IMR-90 (cell line): Measurements from ENCODE around the gene CECR2. TPM values are rescaled to one million over a fixed set of nuclear protein-coding genes. Genes with fewer than 3 reads are reported as not detected.

Source experiments
- ATAC-seq: fragments of 200-7000 bp; cut with Tn5 transposase; 2 replicates; pipeline ENCODE4 v1.9.1; 2020; ENCODE audit warnings: low read depth, mild to moderate bottlenecking, moderate library complexity
- BruUV-seq: library from RNA; stranded (reverse); fragments of 400-500 nt; replicated peaks from 2 replicates; lab custom pipeline; 2021; lab: Mats Ljungman, UMichigan
- CTCF ChIA-PET: fragments of 300-600 bp; formaldehyde crosslinking; extraction: SDS; loops from one replicate; lab custom pipeline; 2021; ENCODE audit warnings: antibody characterized with exemption; lab: Yijun Ruan, JAX
- POLR2A ChIA-PET: fragments of 300-600 bp; sonication (Branson Sonifier 250); formaldehyde crosslinking; loops from one replicate; lab custom pipeline; 2022; ENCODE audit warnings: antibody characterized with exemption; ENCODE audit not compliant: unreplicated experiment; lab: Charles Lee
- DNase-seq: peaks from one replicate; pipeline ENCODE4 v3.0.0; 2013
- H2AFZ ChIP-seq: replicated peaks from 2 replicates; pipeline ENCODE3; 2013; ENCODE audit warnings: low read length, mild to moderate bottlenecking; ENCODE audit not compliant: poor library complexity
- H2AK5ac ChIP-seq: 2 replicates; pipeline ENCODE4 v1.6.1; 2013; ENCODE audit warnings: low read depth, low read length, inconsistent platforms
- H2AK9ac ChIP-seq: replicated peaks from 2 replicates; pipeline ENCODE3; 2013; ENCODE audit warnings: mild to moderate bottlenecking, low read depth, low read length, moderate library complexity; ENCODE audit not compliant: poor library complexity
- H2BK120ac ChIP-seq: 2 replicates; pipeline ENCODE4 v1.6.1; 2013; ENCODE audit warnings: low read depth, low read length, inconsistent platforms
- H2BK15ac ChIP-seq: 3 replicates; pipeline ENCODE4 v1.6.1; 2013; ENCODE audit warnings: low read depth, low read length, inconsistent platforms
- H2BK20ac ChIP-seq: 2 replicates; pipeline ENCODE4 v1.6.1; 2013; ENCODE audit warnings: low read depth, mild to moderate bottlenecking, inconsistent platforms, low read length, moderate library complexity
- H2BK5ac ChIP-seq: 2 replicates; pipeline ENCODE4 v1.6.1; 2013; ENCODE audit warnings: mild to moderate bottlenecking, low read depth, low read length, inconsistent platforms; ENCODE audit not compliant: poor library complexity, severe bottlenecking
- H3K14ac ChIP-seq: replicated peaks from 2 replicates; pipeline ENCODE4 v1.6.1; 2013; ENCODE audit warnings: low read depth, low read length, inconsistent platforms
- H3K18ac ChIP-seq: 2 replicates; pipeline ENCODE4 v1.6.1; 2013; ENCODE audit warnings: low read depth, low read length, control low read depth
- H3K23ac ChIP-seq: 2 replicates; pipeline ENCODE4 v1.6.1; 2013; ENCODE audit warnings: low read depth, low read length, inconsistent platforms
- H3K27ac ChIP-seq: 2 replicates; pipeline ENCODE4 v1.5.1; 2013; ENCODE audit warnings: mild to moderate bottlenecking, control low read depth, low read length; ENCODE audit not compliant: insufficient read depth
- H3K27me3 ChIP-seq: 2 replicates; pipeline ENCODE4 v1.6.1; 2013; ENCODE audit warnings: low read length; ENCODE audit not compliant: control insufficient read depth, insufficient read depth
- H3K36me3 ChIP-seq: 2 replicates; pipeline ENCODE4 v1.6.1; 2013; ENCODE audit warnings: low read length, mixed read lengths; ENCODE audit not compliant: control insufficient read depth, insufficient read depth
- H3K4ac ChIP-seq: 2 replicates; pipeline ENCODE4 v1.6.1; 2013; ENCODE audit warnings: low read depth, low read length, inconsistent platforms
- H3K4me1 ChIP-seq: 2 replicates; pipeline ENCODE4 v1.6.1; 2013; ENCODE audit warnings: low read length, mixed read lengths; ENCODE audit not compliant: control insufficient read depth, insufficient read depth
- H3K4me2 ChIP-seq: 2 replicates; pipeline ENCODE4 v1.6.1; 2013; ENCODE audit warnings: low read depth, mild to moderate bottlenecking, control low read depth, low read length, moderate library complexity
- H3K4me3 ChIP-seq: 2 replicates; pipeline ENCODE4 v1.5.1; 2013; ENCODE audit warnings: low read depth, mild to moderate bottlenecking, control low read depth, low read length, moderate library complexity; ENCODE audit not compliant: insufficient read depth
- H3K56ac ChIP-seq: 2 replicates; pipeline ENCODE4 v1.6.1; 2013; ENCODE audit warnings: low read length, inconsistent platforms; ENCODE audit not compliant: insufficient read depth; ENCODE audit errors: extremely low read depth
- H3K79me1 ChIP-seq, 2 experiments: 2 replicates each; pipeline ENCODE4 v1.6.1; 2013; ENCODE audit warnings: low read length in 2 of 2, inconsistent platforms in 1 of 2, low read depth in 1 of 2
- H3K9ac ChIP-seq: 2 replicates; pipeline ENCODE4 v1.6.1; 2013; ENCODE audit warnings: low read depth, low read length, control low read depth
- H3K9me1 ChIP-seq: 2 replicates; pipeline ENCODE4 v1.6.1; 2013; ENCODE audit warnings: low read length, inconsistent platforms; ENCODE audit not compliant: insufficient read depth
- H3K9me3 ChIP-seq: 2 replicates; pipeline ENCODE4 v1.6.1; 2013; ENCODE audit warnings: low read length; ENCODE audit not compliant: control insufficient read depth, insufficient read depth
- H4K20me1 ChIP-seq: 2 replicates; pipeline ENCODE4 v1.6.1; 2013; ENCODE audit warnings: low read length, inconsistent platforms; ENCODE audit not compliant: insufficient read depth
- H4K5ac ChIP-seq: 2 replicates; pipeline ENCODE4 v1.6.1; 2013; ENCODE audit warnings: mild to moderate bottlenecking, low read depth, low read length, control low read depth
- H4K8ac ChIP-seq, 2 experiments: 2 replicates each; pipeline ENCODE4 v1.6.1; 2013; ENCODE audit warnings: low read depth in 2 of 2, low read length in 2 of 2, control low read depth in 1 of 2, inconsistent platforms in 1 of 2
- H4K91ac ChIP-seq: 2 replicates; pipeline ENCODE4 v1.6.1; 2013; ENCODE audit warnings: low read depth, low read length, inconsistent platforms; ENCODE audit not compliant: insufficient read depth
- BHLHE40 ChIP-seq: fragments of 150-350 bp; IDR thresholded peaks from 2 replicates; pipeline ENCODE4 v1.6.1; 2016; ENCODE audit warnings: mild to moderate bottlenecking, low read depth, low read length
- CEBPB ChIP-seq: IDR thresholded peaks from 2 replicates; pipeline ENCODE4 v1.6.1; 2012; ENCODE audit warnings: low read depth, low read length, improper control_type of control experiment
- FOS ChIP-seq: fragments of 150-350 bp; IDR thresholded peaks from 2 replicates; pipeline ENCODE4 v1.6.1; 2016; ENCODE audit warnings: low read depth, low read length
- MAZ ChIP-seq: IDR thresholded peaks from 2 replicates; pipeline ENCODE4 v1.6.1; 2012; ENCODE audit warnings: low read depth, mild to moderate bottlenecking, low read length, improper control_type of control experiment, moderate library complexity, borderline replicate concordance
- RCOR1 ChIP-seq: IDR thresholded peaks from 2 replicates; pipeline ENCODE4 v1.6.1; 2012; ENCODE audit warnings: mild to moderate bottlenecking, low read length, improper control_type of control experiment; ENCODE audit not compliant: insufficient replicate concordance
- WGBS, 2 experiments: methylation state at CpG; one replicate each; pipeline versions ENCODE4 v1.1.5 to v1.1.7; 2013; ENCODE audit warnings: missing lambda C conversion rate in 2 of 2; ENCODE audit not compliant: insufficient read length in 1 of 2; ENCODE audit errors: extremely low coverage in 2 of 2; 5-methylcytosine and 5-hydroxymethylcytosine counted together
- dilution Hi-C: fragments of 300-500 bp; cut with HindIII; formaldehyde crosslinking; loops from one replicate; pipeline ENCODE4 v1.14.3; 2018; ENCODE audit warnings: low sequenced_read_pairs; ENCODE audit not compliant: unreplicated experiment
- in situ Hi-C: fragments of 300-500 bp; cut with MboI; formaldehyde crosslinking; loops from 3 replicates; pipeline ENCODE4 v1.14.3; 2019; ENCODE audit warnings: low sequenced_read_pairs, inconsistent platforms, mixed read lengths
- intact Hi-C: fragments of 100-400 bp; cut with micrococcal nuclease; formaldehyde crosslinking; loops from 2 replicates; pipeline ENCODE4 v1.10.0; 2022
- polyA plus RNA-seq, 3 experiments: library from polyadenylated mRNA; depleted of rRNA; stranded (reverse); fragments of >200 nt; gene quantifications; 2 replicates each; pipeline ENCODE4 v1.2.3, GENCODE V29; 2012; ENCODE audit warnings: low replicate concordance in 1 of 3
- total RNA-seq: library from RNA; depleted of rRNA; stranded (reverse); fragments of >200 nt; gene quantifications from 2 replicates; pipeline ENCODE4 v1.2.3, GENCODE V29; 2012
- TF ChIP-seq, protein P1 (sequence below): fragments of 150-350 bp; IDR thresholded peaks from 2 replicates; pipeline ENCODE4 v1.6.1; 2016; ENCODE audit warnings: low read depth, mild to moderate bottlenecking, low read length, moderate library complexity, borderline replicate concordance

The CECR2 gene
- total and polyA plus RNA-seq, 2 of the 4 experiments (the other 2 are of a cell fraction), result under 0.01 TPM; not detected in 1

DNA sequence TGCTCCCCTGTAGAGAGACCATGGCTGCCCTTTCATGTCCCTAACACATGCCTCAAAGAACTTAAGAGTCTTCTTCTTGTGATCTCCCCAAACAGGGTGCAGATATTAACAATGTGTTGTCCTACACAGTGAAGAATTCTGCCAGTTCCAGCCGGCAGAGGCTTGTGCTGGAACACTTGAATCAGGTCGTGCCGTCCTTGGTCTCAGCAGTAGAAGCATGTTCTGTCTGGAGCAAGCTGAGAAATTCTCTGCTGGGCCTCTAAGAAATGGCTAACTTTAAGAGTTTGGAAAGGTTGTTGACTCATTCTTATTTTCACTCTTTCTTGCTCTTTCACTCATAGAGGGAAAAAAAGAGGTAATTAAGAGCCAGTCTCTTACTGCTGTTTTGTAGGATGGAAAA, 123.0 kb downstream of the CECR2 start:
- intact Hi-C loops, result no loop called here
- no peak overlapping the region for H3K56ac ChIP-seq
- H3K4ac ChIP-seq, result no peak overlapping the region
- H3K4me1 ChIP-seq, result no peaks in the 10 kb centered on the region
- no peak for DNase-seq
- no peak for ATAC-seq
- H4K8ac ChIP-seq, result no peak overlapping the region
- dilution Hi-C loops, result no loop called here
- no peak overlapping the region for H2BK20ac ChIP-seq
- TF ChIP-seq CEBPB, result no peak
- TF ChIP-seq MAZ, result no peak
- no peak for TF ChIP-seq RCOR1
- TF ChIP-seq, protein P1, sequence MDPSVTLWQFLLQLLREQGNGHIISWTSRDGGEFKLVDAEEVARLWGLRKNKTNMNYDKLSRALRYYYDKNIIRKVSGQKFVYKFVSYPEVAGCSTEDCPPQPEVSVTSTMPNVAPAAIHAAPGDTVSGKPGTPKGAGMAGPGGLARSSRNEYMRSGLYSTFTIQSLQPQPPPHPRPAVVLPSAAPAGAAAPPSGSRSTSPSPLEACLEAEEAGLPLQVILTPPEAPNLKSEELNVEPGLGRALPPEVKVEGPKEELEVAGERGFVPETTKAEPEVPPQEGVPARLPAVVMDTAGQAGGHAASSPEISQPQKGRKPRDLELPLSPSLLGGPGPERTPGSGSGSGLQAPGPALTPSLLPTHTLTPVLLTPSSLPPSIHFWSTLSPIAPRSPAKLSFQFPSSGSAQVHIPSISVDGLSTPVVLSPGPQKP, result no peak
- TF ChIP-seq BHLHE40, result no peak
- TF ChIP-seq FOS, result no peak
- no peak overlapping the region for H3K4me3 ChIP-seq
- no peak overlapping the region for H3K4me2 ChIP-seq
- H3K18ac ChIP-seq, result no peak overlapping the region
- BruUV-seq, result no TSS peak
- no peaks in the 10 kb centered on the region for H3K9me1 ChIP-seq
- H4K5ac ChIP-seq, result no peak overlapping the region
- no peak overlapping the region for H2AFZ ChIP-seq
- ChIA-PET POLR2A (no interaction called here), CTCF (interaction anchor here (1.0 to 1.3 kb wide), 3 partner anchors 9 to 321 kb away, joined by 3 to 4 read pairs (median 3); no protein-coding TSS in a partner anchor)
- WGBS, 2 experiments, result no CpG with 5 or more reads among the region's 3 CpGs
- H3K27me3 ChIP-seq, result no peaks in the 10 kb centered on the region; the same call in 1 of the 2 replicates
- no peak overlapping the region for H3K14ac ChIP-seq
- no peak overlapping the region for H2AK5ac ChIP-seq
- H2BK120ac ChIP-seq, result no peak overlapping the region
- no peaks in the 10 kb centered on the region for H3K79me1 ChIP-seq
- H2BK5ac ChIP-seq, result no peak overlapping the region
- H4K91ac ChIP-seq, result no peak overlapping the region
- no peaks in the 10 kb centered on the region for H4K20me1 ChIP-seq
- no peaks in the 10 kb centered on the region for H3K36me3 ChIP-seq
- H2BK15ac ChIP-seq, result no peak overlapping the region
- H2AK9ac ChIP-seq, result no peak overlapping the region
- H3K23ac ChIP-seq, result no peak overlapping the region
- no peaks in the 10 kb centered on the region for H3K9me3 ChIP-seq
- in situ Hi-C loops, result no loop called here
- H3K9ac ChIP-seq, result no peak overlapping the region
- no peak overlapping the region for H3K27ac ChIP-seq
